Measurements from ENCODE around the gene DEPDC4.
A peak's percentile ranks its signal among the peaks of the same experiment; 100 is the strongest.

DNA sequence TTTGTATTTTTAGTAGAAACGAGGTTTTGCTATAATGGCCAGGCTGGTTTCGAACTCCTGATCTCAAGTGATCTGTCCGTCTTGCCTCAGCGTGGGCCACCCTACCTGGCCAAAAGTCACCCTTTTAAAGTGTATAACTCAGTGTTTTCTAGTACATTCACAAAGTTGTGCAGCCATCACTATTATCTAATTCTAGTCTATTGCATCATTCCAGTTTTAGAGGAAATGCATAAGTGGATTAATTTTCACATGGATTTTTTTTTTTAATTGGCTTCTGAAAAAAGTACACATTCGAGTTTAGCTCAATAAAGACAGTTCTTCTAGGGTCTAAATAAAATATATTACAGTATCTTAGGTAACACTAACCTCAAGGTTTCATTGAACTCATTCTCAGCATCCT, 3.7 kb downstream of the DEPDC4 start:
- TF ChIP-seq, protein P1, sequence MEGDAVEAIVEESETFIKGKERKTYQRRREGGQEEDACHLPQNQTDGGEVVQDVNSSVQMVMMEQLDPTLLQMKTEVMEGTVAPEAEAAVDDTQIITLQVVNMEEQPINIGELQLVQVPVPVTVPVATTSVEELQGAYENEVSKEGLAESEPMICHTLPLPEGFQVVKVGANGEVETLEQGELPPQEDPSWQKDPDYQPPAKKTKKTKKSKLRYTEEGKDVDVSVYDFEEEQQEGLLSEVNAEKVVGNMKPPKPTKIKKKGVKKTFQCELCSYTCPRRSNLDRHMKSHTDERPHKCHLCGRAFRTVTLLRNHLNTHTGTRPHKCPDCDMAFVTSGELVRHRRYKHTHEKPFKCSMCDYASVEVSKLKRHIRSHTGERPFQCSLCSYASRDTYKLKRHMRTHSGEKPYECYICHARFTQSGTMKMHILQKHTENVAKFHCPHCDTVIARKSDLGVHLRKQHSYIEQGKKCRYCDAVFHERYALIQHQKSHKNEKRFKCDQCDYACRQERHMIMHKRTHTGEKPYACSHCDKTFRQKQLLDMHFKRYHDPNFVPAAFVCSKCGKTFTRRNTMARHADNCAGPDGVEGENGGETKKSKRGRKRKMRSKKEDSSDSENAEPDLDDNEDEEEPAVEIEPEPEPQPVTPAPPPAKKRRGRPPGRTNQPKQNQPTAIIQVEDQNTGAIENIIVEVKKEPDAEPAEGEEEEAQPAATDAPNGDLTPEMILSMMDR (conservative IDR thresholded peaks at IDR 0.05; ENCODE audit: low read depth, low read length), result no peak
- TF ChIP-seq BHLHE40 (IDR thresholded peaks at IDR 0.05; ENCODE audit: low read depth, low read length) (no peak), POLR2A (IDR thresholded peaks at IDR 0.05; ENCODE audit: low read depth, low read length) (no peak), RAD21 (IDR thresholded peaks at IDR 0.05; ENCODE audit: low read length) (no peak), RFX5 (IDR thresholded peaks at IDR 0.05; ENCODE audit: low read depth, low read length) (no peak), CEBPB (IDR thresholded peaks at IDR 0.05; ENCODE audit: low read depth, low read length) (peak; percentile 22; the same call in 1 of the 2 replicates), RCOR1 (IDR thresholded peaks at IDR 0.05; ENCODE audit: insufficient replicate concordance, low read length) (no peak), SMC3 (IDR thresholded peaks at IDR 0.05; ENCODE audit: low read depth, low read length) (no peak), MAZ (IDR thresholded peaks at IDR 0.05; ENCODE audit: borderline replicate concordance, low read depth, low read length) (no peak), CHD1 (IDR thresholded peaks at IDR 0.05; ENCODE audit: low read depth, low read length) (no peak), MXI1 (IDR thresholded peaks at IDR 0.05; ENCODE audit: borderline replicate concordance, low read depth, low read length) (no peak), MAFK (IDR thresholded peaks at IDR 0.05; ENCODE audit: low read depth, low read length) (no peak)
- TF ChIP-seq, protein P2, sequence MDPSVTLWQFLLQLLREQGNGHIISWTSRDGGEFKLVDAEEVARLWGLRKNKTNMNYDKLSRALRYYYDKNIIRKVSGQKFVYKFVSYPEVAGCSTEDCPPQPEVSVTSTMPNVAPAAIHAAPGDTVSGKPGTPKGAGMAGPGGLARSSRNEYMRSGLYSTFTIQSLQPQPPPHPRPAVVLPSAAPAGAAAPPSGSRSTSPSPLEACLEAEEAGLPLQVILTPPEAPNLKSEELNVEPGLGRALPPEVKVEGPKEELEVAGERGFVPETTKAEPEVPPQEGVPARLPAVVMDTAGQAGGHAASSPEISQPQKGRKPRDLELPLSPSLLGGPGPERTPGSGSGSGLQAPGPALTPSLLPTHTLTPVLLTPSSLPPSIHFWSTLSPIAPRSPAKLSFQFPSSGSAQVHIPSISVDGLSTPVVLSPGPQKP (IDR thresholded peaks at IDR 0.05; ENCODE audit: borderline replicate concordance, low read depth, low read length), result no peak
- TF ChIP-seq, protein P3, sequence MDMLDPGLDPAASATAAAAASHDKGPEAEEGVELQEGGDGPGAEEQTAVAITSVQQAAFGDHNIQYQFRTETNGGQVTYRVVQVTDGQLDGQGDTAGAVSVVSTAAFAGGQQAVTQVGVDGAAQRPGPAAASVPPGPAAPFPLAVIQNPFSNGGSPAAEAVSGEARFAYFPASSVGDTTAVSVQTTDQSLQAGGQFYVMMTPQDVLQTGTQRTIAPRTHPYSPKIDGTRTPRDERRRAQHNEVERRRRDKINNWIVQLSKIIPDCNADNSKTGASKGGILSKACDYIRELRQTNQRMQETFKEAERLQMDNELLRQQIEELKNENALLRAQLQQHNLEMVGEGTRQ (IDR thresholded peaks at IDR 0.05; ENCODE audit: low read depth, low read length), result no peak

Measured in IMR-90 (cell line).